GM18520 (cell line): ENCODE data around the gene SH3PXD2B.
"Not testable (repeated sequence)": the region's sequence is repeated elsewhere in the genome, so short reads cannot be mapped to it uniquely, and the experiment has no call there.

Source experiments
- ATAC-seq: cut with Tn5 transposase; IDR thresholded peaks from one replicate; pipeline ENCODE4 v1.9.1; 2021; ENCODE audit not compliant: unreplicated experiment

SH3PXD2B gene

DNA sequence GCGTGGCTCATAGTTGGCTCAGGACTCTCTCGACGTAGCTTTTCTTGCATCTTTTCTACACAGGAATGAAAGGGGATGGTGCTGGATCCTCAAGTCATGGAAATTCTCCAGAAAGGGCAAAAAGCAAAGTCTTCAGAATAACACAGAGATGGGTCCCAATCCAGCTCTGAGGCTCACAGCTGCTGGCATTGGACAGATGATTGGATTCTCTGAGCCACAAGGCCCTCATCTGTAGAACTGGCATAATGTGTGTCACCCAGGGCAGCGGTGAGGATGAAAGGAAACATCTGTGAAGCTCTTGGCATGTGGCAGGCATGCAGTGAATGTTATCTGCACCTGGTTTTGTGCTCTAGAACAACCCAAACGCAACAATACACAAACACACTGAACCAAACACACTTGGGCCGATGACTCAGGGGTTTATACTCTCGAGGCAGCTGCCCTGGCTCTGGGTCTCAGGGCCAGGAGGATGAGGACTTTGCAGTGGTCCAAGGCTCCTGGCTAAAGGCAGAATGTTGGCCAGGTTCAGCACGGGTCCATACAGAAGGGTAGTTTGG is 106.8 kb downstream of the SH3PXD2B start:
- no peak for ATAC-seq

- ATAC-seq = no peak
These were observed 108.4 kb downstream of the SH3PXD2B start for GRCh38 chr5:172345881-172346280.

- no peak for ATAC-seq
These were observed 109.4 kb downstream of the SH3PXD2B start for GRCh38 chr5:172344855-172345409.

DNA sequence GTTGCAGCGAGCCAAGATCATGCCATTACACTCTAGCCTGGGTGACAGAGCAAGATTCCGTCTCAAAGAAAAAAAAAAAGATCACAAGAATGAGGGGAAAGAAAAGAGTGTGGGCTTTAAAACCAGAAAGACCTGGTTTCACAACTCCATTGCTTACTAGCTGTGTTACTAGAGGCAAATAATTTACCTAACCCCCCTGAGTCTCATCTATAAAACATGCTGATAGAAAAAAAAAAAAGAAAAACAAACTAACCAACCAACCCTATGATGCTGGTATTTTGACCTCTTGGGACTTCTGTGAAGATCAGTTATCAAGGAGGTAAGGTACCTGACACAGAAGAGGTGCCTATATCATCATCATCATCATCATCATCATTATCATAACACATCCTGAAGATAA is 110.6 kb downstream of the SH3PXD2B start:
- ATAC-seq = no peak

- ATAC-seq = no peak
These were observed 111.4 kb downstream of the SH3PXD2B start for GRCh38 chr5:172342918-172343317.

GRCh38 chr5:172339264-172340180 is 114.8 kb downstream of the SH3PXD2B start:
- no peak for ATAC-seq

DNA sequence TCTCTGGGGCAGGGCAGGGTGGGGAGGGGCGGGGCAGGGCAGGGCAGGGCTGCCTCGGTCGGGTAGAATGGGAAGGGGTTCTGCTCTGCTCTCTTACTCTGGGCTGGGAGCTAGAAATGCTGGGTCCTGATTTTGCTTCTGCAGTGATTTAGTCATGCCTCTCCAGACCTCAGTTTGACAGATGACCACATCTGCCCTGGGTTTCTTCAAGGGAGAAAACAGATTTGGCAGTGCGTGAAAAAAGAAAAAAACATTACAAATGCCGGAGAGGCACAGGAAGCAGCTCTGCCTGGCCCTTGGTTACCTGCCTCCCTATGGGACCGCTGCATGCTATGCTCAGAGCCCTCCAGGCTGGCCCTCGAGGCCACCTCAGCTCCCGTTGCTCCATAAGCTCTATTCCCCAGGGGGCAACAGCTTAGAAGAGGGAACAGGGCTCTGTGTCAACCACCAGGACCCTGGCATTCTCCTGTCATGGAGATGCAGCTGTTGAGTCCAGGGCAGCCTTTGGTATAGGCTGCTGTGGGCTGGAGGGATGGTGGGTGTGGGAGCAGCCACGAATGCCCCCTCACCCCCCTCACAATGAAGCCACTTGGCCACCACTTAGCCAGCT is 117.5 kb downstream of the SH3PXD2B start:
- ATAC-seq = no peak

DNA sequence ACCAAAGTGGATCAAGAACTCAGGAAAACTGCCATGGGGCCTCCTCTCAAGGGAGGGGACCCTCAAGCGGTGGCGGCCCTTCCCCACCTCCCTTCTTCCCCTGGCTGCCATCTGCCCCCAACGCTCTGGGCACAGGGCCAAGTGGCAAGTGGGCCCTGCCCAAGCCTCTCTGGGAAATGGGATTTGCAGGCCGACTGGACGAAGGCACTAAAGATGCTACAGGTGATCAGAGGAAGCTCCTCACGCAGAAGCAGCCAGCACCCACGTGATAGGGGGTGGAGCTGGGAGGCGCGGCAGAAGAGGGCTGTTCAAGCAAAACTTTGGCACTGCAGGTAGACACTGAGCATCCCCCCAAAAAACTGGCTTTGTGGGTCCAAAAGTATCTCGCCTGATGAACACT is 118.1 kb downstream of the SH3PXD2B start:
- no peak for ATAC-seq

DNA sequence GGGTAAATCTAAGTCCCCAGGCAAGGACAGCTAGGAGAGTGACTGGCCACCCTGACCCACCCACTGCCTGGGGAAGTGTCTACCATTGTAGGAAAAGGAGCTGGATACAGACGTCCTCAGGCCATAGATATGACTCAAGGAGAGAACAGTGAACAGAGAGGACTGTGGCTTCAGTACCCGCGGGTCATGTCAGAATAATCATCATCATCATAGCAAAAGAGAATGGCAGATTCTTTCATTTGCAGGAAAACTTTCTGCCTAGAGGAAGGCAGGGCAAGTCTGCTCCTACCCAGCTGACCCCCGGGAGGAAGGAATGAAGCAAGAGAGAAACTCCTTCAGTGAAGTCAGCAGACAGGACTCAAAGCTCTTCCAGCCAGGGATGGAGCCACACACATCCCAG is 118.6 kb downstream of the SH3PXD2B start:
- ATAC-seq = no peak

DNA sequence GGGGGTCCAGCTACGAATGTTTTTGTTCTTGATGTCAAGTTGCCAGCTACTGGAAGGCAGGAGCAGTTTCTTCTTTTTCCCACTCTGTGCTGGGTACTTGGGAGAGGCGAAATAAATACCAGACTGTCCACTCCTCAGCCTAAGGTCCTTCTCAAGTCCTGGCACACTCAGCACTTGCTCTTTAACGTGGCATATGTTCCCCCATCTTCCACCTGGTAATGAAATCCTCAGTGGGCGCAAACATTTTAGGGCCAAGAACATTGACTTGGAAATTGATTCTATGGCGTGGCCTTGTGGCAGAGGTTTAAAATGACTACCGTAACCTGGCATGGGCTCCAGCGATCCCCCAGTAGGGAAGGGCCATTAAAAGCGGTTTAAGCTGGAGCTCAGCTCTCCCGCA is 119.7 kb downstream of the SH3PXD2B start:
- no peak for ATAC-seq

DNA sequence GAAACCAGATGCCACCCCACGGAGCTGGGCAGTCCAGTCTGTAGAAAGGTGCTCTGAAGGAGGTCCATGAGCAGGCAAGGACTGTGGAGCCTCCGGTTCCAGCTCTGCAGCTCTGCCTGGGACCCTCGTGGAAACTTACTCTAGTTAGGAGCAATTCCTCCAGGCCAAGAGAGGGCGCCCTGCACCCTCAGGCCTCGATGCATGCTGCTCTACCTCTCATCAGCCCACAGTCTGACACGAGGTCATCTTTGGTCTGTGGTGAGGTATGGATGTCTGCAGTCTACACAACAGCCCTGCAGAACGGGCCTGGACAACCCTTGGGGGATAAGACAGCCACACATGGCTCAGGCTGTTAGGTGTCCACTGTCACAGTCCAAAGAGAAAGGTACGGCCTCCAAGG is 120.1 kb downstream of the SH3PXD2B start:
- no peak for ATAC-seq

- not testable (repeated sequence) for ATAC-seq
These were observed 127.4 kb downstream of the SH3PXD2B start for GRCh38 chr5:172326901-172327300.

- no peak for ATAC-seq
These were observed 128.9 kb downstream of the SH3PXD2B start for GRCh38 chr5:172325452-172325851.

DNA sequence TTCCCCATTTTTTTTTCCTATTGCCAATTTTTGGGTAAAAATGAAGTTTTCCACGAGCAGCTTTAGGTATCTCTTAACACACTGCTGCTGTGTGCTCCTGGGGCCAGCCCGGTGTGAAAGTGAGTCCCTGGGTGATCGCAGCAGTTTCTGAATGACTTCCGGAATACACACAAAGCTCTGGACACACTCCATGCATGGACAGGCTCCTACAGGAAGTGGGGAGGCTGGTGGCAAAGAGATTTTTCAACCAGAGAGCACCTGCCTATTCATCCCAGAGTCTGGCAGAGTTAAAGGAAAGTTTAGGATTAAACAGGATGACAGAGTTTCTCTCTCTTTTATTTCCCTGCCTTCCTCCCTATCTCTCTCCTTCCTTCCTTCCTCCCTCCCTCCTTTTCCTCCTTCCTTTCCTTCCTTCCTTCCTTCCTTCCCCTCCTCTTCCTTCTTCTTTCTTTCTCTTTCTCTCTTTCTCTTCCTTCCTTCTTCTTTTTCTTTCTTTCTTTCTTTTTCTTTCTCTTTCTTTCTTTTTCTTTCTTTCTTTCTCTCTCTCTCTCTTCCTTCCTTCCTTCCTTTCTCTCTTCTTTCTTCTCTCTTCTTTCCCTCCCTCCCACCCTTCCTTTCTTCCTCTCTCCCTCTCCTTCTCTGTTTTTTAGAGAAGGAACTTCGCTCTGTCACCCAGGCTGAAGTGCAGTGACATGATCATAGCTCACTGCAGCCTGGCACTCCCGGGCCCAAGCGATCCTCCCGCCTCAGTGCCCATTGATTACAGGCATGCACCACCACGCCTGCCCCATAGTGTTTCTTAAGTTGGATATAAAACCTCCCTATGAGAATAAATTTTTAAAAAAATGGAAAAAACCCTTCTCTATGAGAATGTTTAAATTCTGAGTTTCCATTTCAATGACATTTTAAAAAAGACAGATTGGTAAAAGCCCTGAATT is 132.0 kb downstream of the SH3PXD2B start:
- no peak for ATAC-seq

- no peak for ATAC-seq
These were observed 132.7 kb downstream of the SH3PXD2B start for GRCh38 chr5:172321593-172321992.

- ATAC-seq = no peak
These were observed 134.4 kb downstream of the SH3PXD2B start for GRCh38 chr5:172319708-172320441.

- no peak for ATAC-seq
These were observed 138.5 kb downstream of the SH3PXD2B start for GRCh38 chr5:172315587-172316493.

DNA sequence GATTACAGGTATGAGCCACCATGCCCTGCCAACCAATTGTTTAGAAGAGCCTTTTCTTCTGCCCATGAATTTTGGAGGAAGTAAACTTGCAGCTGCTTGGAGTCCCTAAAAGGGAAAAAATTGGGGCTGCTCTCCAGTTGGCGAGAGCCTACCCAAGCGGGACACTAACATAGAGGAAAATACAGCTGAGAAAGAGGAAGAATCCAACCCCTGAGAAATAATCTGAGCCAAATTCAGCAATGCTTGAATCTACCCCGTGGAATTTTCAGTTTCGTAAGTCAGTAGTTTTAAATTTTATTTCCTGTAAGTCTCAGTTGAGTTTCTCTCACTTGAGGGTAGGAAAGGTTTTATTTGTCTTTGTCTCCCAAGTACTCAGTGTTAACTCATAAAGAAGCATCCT is 140.4 kb downstream of the SH3PXD2B start:
- ATAC-seq = no peak

- no peak for ATAC-seq
These were observed 142.0 kb downstream of the SH3PXD2B start for GRCh38 chr5:172312286-172312685.
